ENCODE data around the gene RASL10B. TPM values are rescaled to one million over a fixed set of nuclear protein-coding genes. Genes with fewer than 3 reads are reported as not detected.

The RASL10B gene
- total RNA-seq, 1 donor from 2014 or later, result 2.6 TPM

DNA sequence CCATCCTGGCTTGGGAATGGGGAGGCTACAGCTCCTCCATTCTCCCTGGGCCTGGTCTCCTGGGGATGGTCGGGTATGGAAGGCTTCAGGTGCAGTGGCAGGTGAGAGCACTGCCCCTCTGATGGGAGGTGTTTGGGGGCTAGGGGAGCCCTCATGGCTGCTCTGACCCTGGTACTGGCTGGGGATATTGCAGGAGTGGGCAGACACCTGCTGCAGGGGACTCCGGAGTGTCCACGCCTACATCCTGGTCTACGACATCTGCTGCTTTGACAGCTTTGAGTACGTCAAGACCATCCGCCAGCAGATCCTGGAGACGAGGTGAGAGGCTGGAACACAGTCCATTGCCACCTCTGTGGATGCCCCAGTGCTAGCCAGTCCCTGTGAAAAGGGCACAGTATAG lies 8.8 kb downstream of the RASL10B start:
- TF ChIP-seq, protein P1, sequence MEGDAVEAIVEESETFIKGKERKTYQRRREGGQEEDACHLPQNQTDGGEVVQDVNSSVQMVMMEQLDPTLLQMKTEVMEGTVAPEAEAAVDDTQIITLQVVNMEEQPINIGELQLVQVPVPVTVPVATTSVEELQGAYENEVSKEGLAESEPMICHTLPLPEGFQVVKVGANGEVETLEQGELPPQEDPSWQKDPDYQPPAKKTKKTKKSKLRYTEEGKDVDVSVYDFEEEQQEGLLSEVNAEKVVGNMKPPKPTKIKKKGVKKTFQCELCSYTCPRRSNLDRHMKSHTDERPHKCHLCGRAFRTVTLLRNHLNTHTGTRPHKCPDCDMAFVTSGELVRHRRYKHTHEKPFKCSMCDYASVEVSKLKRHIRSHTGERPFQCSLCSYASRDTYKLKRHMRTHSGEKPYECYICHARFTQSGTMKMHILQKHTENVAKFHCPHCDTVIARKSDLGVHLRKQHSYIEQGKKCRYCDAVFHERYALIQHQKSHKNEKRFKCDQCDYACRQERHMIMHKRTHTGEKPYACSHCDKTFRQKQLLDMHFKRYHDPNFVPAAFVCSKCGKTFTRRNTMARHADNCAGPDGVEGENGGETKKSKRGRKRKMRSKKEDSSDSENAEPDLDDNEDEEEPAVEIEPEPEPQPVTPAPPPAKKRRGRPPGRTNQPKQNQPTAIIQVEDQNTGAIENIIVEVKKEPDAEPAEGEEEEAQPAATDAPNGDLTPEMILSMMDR (IDR thresholded peaks at IDR 0.05; ENCODE audit: insufficient read depth, low read length, poor library complexity, severe bottlenecking), result no peak

DNA sequence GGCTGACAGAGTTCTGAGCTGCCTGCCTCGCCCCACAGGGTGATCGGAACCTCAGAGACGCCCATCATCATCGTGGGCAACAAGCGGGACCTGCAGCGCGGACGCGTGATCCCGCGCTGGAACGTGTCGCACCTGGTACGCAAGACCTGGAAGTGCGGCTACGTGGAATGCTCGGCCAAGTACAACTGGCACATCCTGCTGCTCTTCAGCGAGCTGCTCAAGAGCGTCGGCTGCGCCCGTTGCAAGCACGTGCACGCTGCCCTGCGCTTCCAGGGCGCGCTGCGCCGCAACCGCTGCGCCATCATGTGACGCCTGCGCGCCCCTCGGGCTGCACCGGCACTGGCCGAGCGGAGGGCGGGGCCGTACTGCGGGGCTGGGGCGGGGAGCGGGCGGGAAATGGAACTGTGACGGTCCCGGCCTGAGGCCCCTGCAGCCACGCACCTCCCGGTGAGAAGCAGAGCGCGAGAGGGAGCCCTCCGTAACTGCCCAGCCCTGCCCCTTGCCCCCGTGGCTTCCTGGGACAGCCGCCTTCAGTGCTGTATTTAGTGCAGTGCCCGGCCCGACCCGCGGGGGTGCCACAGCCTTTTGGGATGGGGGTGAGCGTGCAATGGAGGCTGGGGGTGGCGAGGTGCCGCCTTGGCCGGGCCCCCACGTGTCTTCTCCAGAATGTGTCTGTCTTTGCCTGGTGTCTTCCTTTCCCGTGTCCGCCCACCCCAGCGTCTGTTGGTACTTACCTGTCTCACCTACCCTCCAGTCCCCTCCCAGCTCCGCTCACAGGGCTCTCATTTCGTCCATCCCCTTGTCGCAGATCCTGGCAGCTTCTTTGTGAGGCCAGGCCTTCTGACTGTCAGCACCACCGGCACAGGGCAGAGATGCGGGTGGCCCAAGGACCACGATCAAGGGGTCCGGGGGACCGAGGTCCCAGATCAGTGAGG lies 9.8 kb downstream of the RASL10B start:
- H3K36me3 ChIP-seq (ENCODE audit: control insufficient read depth, insufficient read depth, low read length), result no peaks in the 10 kb centered on the region
- TF ChIP-seq, protein P1 (IDR thresholded peaks at IDR 0.05; ENCODE audit: insufficient read depth, low read length, poor library complexity, severe bottlenecking), result no peak
- H3K27me3 ChIP-seq (ENCODE audit: control insufficient read depth, insufficient read depth, low read length), result peaks cover 62% of the 10 kb centered on the region
- H3K4me3 ChIP-seq (ENCODE audit: low read depth, low read length), result no peak overlapping the region
- DNase-seq (ENCODE audit: low read depth), result no peak

More for the DNA sequence above, 8.8 kb downstream of the RASL10B start:
- H3K4me3 ChIP-seq (ENCODE audit: low read depth, low read length), result no peak overlapping the region
- no peaks in the 10 kb centered on the region for H3K36me3 ChIP-seq (ENCODE audit: control insufficient read depth, insufficient read depth, low read length)
- peaks cover 56% of the 10 kb centered on the region for H3K27me3 ChIP-seq (ENCODE audit: control insufficient read depth, insufficient read depth, low read length)
- no peak for DNase-seq (ENCODE audit: low read depth)

DNA sequence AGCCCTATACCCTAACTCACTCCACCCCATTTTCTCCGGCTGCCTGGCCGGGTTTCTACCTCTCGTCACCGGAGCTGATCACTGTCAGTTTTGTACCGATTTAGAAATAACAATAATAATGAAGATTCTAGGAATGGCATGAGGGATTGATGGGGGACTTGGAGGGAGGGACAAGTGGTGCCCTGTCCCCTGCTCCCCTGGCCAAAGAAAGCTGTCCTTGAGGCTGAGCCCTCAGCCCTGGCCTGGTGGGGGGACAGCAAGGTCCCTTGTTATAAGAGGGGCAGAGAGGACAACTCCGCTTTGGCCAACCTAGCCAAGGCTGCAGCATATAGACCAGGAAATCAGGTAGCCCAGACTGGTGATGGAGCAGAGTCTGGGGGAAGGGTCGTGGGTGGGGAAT lies 11.1 kb downstream of the RASL10B start:
- no peaks in the 10 kb centered on the region for H3K36me3 ChIP-seq (ENCODE audit: control insufficient read depth, insufficient read depth, low read length)
- TF ChIP-seq, protein P1 (IDR thresholded peaks at IDR 0.05; ENCODE audit: insufficient read depth, low read length, poor library complexity, severe bottlenecking), result no peak
- no peak overlapping the region for H3K4me3 ChIP-seq (ENCODE audit: low read depth, low read length)
- DNase-seq (ENCODE audit: low read depth), result no peak
- H3K27me3 ChIP-seq (ENCODE audit: control insufficient read depth, insufficient read depth, low read length), result peaks cover 62% of the 10 kb centered on the region

DNA sequence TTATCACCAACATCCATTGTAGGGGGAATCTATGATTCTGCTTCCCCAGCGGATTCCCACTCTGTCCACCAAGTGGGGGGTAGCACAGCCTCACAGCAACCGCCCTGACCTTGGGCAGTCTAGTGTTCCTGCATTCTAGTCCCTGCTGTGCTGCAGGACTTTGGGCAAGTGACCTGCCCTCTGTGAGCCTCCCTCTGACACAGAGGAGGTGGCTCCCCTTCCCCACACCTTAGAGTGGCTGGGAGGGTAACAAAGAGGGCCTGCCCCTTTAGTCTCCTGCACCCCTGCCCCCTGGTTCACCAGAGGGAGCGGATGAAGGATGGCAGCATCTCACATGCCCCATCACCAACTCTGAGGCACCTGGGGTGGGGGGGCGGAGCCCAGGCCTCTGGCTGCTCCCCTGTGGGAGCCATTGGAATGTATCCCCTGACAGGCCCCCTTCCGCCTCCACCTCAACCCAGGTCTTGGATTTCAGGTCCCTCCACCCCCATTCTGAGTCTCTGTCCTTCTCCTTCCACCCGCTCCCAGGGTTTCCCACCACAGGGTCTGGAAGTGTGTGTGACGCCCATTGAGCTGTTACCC lies 11.5 kb downstream of the RASL10B start:
- TF ChIP-seq, protein P1 (IDR thresholded peaks at IDR 0.05; ENCODE audit: insufficient read depth, low read length, poor library complexity, severe bottlenecking), result no peak
- H3K36me3 ChIP-seq (ENCODE audit: control insufficient read depth, insufficient read depth, low read length), result no peaks in the 10 kb centered on the region
- H3K4me3 ChIP-seq (ENCODE audit: low read depth, low read length), result no peak overlapping the region
- no peak for DNase-seq (ENCODE audit: low read depth)
- peaks cover 66% of the 10 kb centered on the region for H3K27me3 ChIP-seq (ENCODE audit: control insufficient read depth, insufficient read depth, low read length)

DNA sequence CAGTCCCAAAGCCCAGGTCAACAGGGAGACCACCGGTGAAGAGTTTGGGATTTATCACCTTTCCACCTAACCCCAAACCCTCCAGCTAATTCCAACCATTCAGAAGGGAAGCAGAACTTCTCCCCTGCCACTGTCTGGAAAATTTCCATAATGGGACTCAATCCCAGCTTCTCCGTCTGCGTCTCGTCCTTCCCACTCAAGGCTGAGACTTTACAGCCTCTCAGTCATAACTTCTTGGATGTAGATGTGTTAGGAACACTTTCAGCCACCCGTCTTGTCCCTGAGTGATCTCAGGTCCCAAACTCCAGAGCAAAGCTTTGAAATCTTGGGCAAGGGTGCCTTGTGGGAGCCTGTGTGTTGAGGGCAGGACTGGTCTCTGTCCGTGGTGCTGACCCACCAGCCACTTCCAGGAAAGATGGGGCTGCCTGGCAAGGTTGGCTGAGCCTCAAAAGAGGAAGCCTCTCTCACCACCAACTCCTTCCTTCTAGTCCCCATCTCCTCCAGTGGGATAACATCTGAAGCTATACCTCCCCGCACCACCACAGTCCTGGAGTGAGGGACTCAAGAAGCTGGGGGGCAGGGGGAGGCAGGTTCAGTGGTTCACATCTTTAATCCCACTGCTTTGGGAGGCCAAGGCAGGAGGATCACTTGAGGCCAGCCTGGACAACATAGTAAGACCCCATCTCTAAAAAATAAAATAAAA lies 12.3 kb downstream of the RASL10B start:
- H3K27me3 ChIP-seq (ENCODE audit: control insufficient read depth, insufficient read depth, low read length), result peaks cover 68% of the 10 kb centered on the region
- TF ChIP-seq, protein P1 (IDR thresholded peaks at IDR 0.05; ENCODE audit: insufficient read depth, low read length, poor library complexity, severe bottlenecking), result no peak
- DNase-seq (ENCODE audit: low read depth), result no peak
- no peaks in the 10 kb centered on the region for H3K36me3 ChIP-seq (ENCODE audit: control insufficient read depth, insufficient read depth, low read length)
- H3K4me3 ChIP-seq (ENCODE audit: low read depth, low read length), result no peak overlapping the region
